ENCODE results near the gene CLP1. TPM values are rescaled to one million over a fixed set of nuclear protein-coding genes. Genes with fewer than 3 reads are reported as not detected.
"Not testable (repeated sequence)": the region's sequence is repeated elsewhere in the genome, so short reads cannot be mapped to it uniquely, and the experiment has no call there.

Gene CLP1
- total RNA-seq, 1 donor, result 12.6 TPM

DNA sequence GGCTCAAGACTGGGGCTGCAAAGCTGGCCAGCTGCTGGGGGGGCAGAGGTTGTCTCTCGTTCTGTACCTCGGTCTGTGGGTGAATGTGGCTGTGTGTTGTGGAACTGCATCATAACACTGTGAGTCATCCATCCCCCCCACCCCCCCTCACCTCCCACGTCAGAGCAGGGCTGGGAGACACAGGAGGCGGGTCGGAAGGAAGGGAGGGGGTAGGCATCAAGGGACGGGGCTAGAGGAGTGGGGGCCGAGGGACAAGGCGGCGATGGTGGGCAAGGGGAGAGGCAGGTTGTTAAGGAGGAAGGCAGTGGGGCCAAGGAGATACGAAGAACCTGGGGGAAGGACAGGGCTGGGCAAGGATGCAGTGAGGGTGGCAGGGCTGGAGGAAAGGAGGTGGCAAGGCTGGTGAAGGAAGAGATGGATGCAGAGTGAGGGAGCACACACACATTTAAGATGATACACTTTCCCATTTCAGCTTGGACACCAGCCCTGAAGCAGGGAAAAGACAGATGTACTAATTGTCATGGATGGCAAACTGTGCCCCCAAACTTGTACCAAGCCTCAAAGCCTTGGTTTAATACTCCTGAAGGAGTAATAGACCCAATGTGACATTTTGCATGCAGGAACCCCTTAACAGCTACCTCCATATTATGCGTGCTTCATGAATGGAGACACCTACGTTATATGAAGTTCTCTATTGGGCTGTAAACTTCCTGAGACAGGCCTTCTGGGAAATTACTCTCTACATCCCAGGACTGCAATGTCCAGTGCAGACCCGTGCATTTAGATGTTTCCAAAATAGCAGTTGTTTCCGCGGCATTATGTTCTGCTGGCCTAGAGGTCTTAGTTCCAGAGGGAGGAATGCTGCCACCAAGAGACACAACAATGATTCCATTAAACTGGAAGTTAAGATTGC, 7.5 kb upstream of the CLP1 start, which contains the start of gene YPEL4:
TSS of gene YPEL4 (minus strand) at position 87 of the 913 bp plus-strand sequence. CDS start 2,805 bp downstream, outside the sequence.
- peak within 1 kb of the TSS; percentile 74 for H3K4me3 ChIP-seq (ENCODE audit: low read depth, low read length)
- TF ChIP-seq, protein P1, sequence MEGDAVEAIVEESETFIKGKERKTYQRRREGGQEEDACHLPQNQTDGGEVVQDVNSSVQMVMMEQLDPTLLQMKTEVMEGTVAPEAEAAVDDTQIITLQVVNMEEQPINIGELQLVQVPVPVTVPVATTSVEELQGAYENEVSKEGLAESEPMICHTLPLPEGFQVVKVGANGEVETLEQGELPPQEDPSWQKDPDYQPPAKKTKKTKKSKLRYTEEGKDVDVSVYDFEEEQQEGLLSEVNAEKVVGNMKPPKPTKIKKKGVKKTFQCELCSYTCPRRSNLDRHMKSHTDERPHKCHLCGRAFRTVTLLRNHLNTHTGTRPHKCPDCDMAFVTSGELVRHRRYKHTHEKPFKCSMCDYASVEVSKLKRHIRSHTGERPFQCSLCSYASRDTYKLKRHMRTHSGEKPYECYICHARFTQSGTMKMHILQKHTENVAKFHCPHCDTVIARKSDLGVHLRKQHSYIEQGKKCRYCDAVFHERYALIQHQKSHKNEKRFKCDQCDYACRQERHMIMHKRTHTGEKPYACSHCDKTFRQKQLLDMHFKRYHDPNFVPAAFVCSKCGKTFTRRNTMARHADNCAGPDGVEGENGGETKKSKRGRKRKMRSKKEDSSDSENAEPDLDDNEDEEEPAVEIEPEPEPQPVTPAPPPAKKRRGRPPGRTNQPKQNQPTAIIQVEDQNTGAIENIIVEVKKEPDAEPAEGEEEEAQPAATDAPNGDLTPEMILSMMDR (IDR thresholded peaks at IDR 0.05; ENCODE audit: insufficient read depth, low read length), result no peak
- peak; percentile 76 for DNase-seq (ENCODE audit: low read depth)

DNA sequence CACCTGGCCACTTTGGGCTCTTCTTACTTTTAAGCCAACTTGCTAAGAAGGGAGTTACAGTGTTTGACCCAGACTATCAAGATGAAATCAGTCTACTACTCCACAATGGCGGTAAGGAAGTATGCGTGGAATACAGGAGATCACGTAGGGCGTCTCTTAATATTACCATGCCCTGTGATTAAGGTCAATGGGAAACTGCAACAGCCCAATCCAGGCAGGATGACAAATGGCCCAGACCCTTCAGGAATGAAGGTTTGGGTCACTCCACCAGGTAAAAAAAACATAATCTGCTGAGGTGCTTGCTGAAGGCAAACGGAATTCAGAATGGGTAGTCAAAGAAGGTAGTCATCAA, 6.8 kb upstream of the CLP1 start:
- DNase-seq (ENCODE audit: low read depth), result no peak
- TF ChIP-seq, protein P1 (IDR thresholded peaks at IDR 0.05; ENCODE audit: insufficient read depth, low read length), result no peak
- no peak overlapping the region for H3K4me3 ChIP-seq (ENCODE audit: low read depth, low read length)

DNA sequence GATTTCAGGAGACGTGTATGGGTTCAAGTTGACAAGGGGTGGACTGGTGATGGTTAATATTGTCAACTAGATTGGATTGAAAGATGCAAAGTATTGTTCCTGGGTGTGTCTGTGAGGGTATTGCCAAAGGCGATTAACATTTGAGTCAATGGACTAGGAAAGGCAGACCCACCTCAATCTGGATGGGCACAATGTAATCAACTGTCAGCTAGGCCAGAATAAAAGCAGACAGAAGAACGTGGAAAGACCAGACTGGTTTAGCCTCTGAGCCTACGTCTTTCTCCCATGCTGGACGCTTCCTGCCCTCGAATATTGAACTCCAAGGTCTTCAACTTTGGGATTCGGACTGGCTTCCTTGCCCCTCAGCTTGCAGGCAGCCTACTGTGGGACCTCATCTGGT, 6.2 kb upstream of the CLP1 start:
- TF ChIP-seq, protein P1 (IDR thresholded peaks at IDR 0.05; ENCODE audit: insufficient read depth, low read length), result no peak
- no peak overlapping the region for H3K4me3 ChIP-seq (ENCODE audit: low read depth, low read length)
- DNase-seq (ENCODE audit: low read depth), result no peak

DNA sequence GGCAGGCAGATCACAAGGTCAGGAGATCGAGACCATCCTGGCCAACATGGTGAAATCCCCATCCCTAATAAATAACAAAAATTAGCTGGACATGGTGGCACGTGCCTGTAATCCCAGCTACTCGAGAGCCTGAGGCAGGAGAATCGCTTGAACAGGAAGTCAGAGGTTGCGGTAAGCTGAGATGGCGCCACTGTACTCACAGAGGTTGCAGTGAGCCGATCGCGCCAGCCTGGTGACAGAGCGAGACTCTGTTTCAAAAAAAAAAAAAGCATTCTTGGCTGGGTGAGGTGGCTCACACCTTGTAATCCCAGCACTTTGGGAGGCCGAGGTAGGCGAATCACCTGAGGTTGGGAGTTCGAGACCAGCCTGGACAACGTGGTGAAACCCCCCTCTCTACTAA, 5.3 kb upstream of the CLP1 start:
- not testable (repeated sequence) for DNase-seq (ENCODE audit: low read depth); H3K4me3 ChIP-seq (ENCODE audit: low read depth, low read length)

DNA sequence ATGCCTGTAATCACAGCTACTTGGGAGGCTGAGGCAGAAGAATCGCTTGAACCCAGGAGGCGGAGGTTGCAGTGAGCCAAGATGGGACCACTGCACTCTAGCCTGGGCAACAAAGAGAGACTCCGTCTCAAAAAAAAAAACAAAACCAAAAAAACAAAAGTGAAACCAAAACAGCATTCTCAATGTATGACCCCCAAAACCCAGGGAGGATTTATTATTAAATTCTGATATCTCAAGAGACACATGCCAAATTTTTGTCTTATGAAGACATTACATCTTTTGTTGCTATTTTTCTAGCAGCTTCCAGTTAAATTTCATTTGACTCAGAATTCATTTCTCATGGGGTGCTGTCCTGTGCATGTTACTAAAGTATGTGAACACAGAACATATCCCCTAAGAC, 4.9 kb upstream of the CLP1 start:
- no peak overlapping the region for H3K4me3 ChIP-seq (ENCODE audit: low read depth, low read length)
- no peak for DNase-seq (ENCODE audit: low read depth)
- TF ChIP-seq, protein P1 (IDR thresholded peaks at IDR 0.05; ENCODE audit: insufficient read depth, low read length), result no peak

DNA sequence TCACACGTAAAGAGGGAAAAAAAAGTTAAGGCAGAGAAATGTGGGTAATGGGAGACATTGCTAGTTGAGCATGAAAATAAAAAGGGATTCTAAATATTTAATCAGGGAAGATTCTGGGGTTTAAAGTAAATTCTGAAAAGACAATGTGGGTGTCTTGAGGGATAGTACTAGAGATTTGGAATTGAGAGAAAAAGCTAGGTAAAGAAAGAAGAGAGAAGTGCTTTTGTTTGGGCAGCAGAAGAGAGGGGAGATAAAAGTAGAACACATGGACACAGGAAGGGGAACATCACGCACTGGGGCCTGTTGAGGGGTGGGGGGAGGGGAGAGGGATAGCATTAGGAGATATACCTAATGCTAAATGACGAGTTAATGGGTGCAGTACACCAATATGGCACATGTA, 4.4 kb upstream of the CLP1 start:
- TF ChIP-seq, protein P1 (IDR thresholded peaks at IDR 0.05; ENCODE audit: insufficient read depth, low read length), result no peak
- DNase-seq (ENCODE audit: low read depth), result no peak
- H3K4me3 ChIP-seq (ENCODE audit: low read depth, low read length), result no peak overlapping the region

DNA sequence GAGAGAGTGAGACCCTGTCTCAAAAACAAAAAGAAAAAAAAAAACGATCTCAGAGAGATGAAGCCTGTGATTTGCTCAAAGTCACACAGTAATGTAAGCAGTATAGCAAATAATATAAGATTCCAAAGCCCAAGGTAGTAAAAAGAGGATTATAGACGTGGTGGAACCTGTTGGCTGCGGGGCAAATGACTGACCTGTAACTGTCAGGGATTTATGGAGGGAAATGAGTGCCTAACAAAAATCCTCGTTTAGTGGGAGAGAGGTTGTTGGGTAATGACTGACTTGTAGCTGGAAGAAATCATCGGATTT, 723 bp upstream of the CLP1 start:
- H3K4me3 ChIP-seq (ENCODE audit: low read depth, low read length), result peak overlapping the region; percentile 70

More for the DNA sequence above, 723 bp upstream of the CLP1 start:
- TF ChIP-seq, protein P1 (IDR thresholded peaks at IDR 0.05; ENCODE audit: insufficient read depth, low read length), result no peak
- no peak for DNase-seq (ENCODE audit: low read depth)

Measured in fibroblast of the aortic adventitia (primary cell).